SK-N-SH (cell line): ENCODE measurements around the gene HRH3.

Experiments
- CTCF ChIP-seq: fragments of 200-600 bp; sonication (generic); IDR thresholded peaks from 2 replicates; pipeline ENCODE4 v1.6.1; 2017; ENCODE audit warnings: antibody characterized with exemption, mild to moderate bottlenecking, moderate library complexity
- EZH2phosphoT487 ChIP-seq: fragments of 200-600 bp; sonication (generic); IDR thresholded peaks from 2 replicates; pipeline ENCODE4 v1.6.1; 2017; ENCODE audit warnings: low read depth, mixed run types, mild to moderate bottlenecking, antibody characterized with exemption, moderate library complexity, borderline replicate concordance
- FOXM1 ChIP-seq: IDR thresholded peaks from 2 replicates; pipeline ENCODE4 v1.4.0; 2012; ENCODE audit warnings: low read depth, mild to moderate bottlenecking
- GABPA ChIP-seq: IDR thresholded peaks from 2 replicates; pipeline ENCODE4 v1.4.0; 2012; ENCODE audit warnings: low read depth, mild to moderate bottlenecking
- GATA2 ChIP-seq: sonication (generic); formaldehyde crosslinking; IDR thresholded peaks from 2 replicates; pipeline ENCODE4 v1.5.0; 2020; ENCODE audit warnings: mild to moderate bottlenecking, missing genetic modification reagents
- MAX ChIP-seq: IDR thresholded peaks from 2 replicates; pipeline ENCODE4 v1.4.0; 2012; ENCODE audit warnings: low read depth
- POLR2AphosphoS5 ChIP-seq: IDR thresholded peaks from 2 replicates; pipeline ENCODE4 v1.6.1; 2012; ENCODE audit warnings: low read depth, low read length
- RAD21 ChIP-seq: IDR thresholded peaks from 2 replicates; pipeline ENCODE4 v1.6.1; 2012; ENCODE audit warnings: mild to moderate bottlenecking, low read length
- RCOR1 ChIP-seq: fragments of 150-350 bp; IDR thresholded peaks from 2 replicates; pipeline ENCODE4 v1.6.1; 2017; ENCODE audit warnings: antibody characterized with exemption, low read length
- REST ChIP-seq: IDR thresholded peaks from 2 replicates; pipeline ENCODE4 v1.6.1; 2012; ENCODE audit warnings: mild to moderate bottlenecking, low read depth, low read length, moderate library complexity
- SIN3A ChIP-seq: IDR thresholded peaks from 2 replicates; pipeline ENCODE4 v1.6.1; 2012; ENCODE audit warnings: low read depth, mild to moderate bottlenecking, low read length, moderate library complexity, borderline replicate concordance
- USF1 ChIP-seq: IDR thresholded peaks from 2 replicates; pipeline ENCODE4 v1.4.0; 2012; ENCODE audit warnings: low read depth, borderline replicate concordance
- USF2 ChIP-seq: fragments of 150-350 bp; IDR thresholded peaks from 2 replicates; pipeline ENCODE4 v1.6.1; 2017; ENCODE audit warnings: antibody characterized with exemption, low read length, low read depth, borderline replicate concordance

- TF ChIP-seq GATA2 = no peak
- no peak for TF ChIP-seq CTCF
- no peak for TF ChIP-seq RCOR1
- no peak for TF ChIP-seq POLR2AphosphoS5
- TF ChIP-seq REST = no peak
- TF ChIP-seq SIN3A = no peak
- TF ChIP-seq MAX = no peak
- no peak for TF ChIP-seq FOXM1
- no peak for TF ChIP-seq EZH2phosphoT487
- TF ChIP-seq USF1 = no peak
- no peak for TF ChIP-seq GABPA
- no peak for TF ChIP-seq USF2
- TF ChIP-seq RAD21 = no peak
Observed at GRCh38 chr20:62205618-62206387, 14.3 kb downstream of the HRH3 start.
